ENCODE data around the gene CDH15. TPM values are rescaled to one million over a fixed set of nuclear protein-coding genes. Genes with fewer than 3 reads are reported as not detected.

The CDH15 gene
- total and polyA plus RNA-seq, 8 donors: 0.09 to 2.5 (median 1.4) TPM; not detected in 2

GRCh38 chr16:89133457-89134127, 38.0 kb upstream of the CDH15 start:
- no peak for ATAC-seq
- Histone ChIP-seq H3K4me3 (no peak overlapping the region), H3K4me1 (no peaks in the 10 kb centered on the region), H3K27me3 (no peaks in the 10 kb centered on the region), H3K9me3 (no peaks in the 10 kb centered on the region), H3K36me3 (peaks cover 0 to 14% (median 0%) of the 10 kb centered on the region in 3 donors), H3K27ac (no peak overlapping the region)
- DNase-seq: peak in 2 of 6 donors; percentile 39 to 46
- 93 to 95% methylated on average over 23 to 25 of the region's 25 CpGs for WGBS, 2 donors
- FAIRE-seq: no peak
- intact Hi-C loops (cut with DNase I): no loop called here
- no peak for TF ChIP-seq CTCF (IDR thresholded peaks at IDR 0.05)

GRCh38 chr16:89134269-89134668, 37.3 kb upstream of the CDH15 start:
- peak in 2 of 6 donors; percentile 48 to 49 for DNase-seq

GRCh38 chr16:89135166-89135565, 36.4 kb upstream of the CDH15 start:
- no peak for ATAC-seq
- WGBS, 2 donors: 93 to 95% methylated on average over 11 of the region's 11 CpGs
- Histone ChIP-seq H3K9me3 (no peaks in the 10 kb centered on the region), H3K27me3 (no peaks in the 10 kb centered on the region), H3K4me3 (no peak overlapping the region), H3K4me1 (no peaks in the 10 kb centered on the region), H3K27ac (no peak overlapping the region), H3K36me3 (peaks cover 0 to 14% (median 0%) of the 10 kb centered on the region in 3 donors)
- TF ChIP-seq CTCF (IDR thresholded peaks at IDR 0.05): no peak
- intact Hi-C loops (cut with DNase I): no loop called here
- no peak for FAIRE-seq
- peak in 2 of 6 donors; percentile 24 to 36 for DNase-seq

More at GRCh38 chr16:89134269-89134668, 37.3 kb upstream of the CDH15 start:
- Histone ChIP-seq H3K4me3 (no peak overlapping the region), H3K9me3 (no peaks in the 10 kb centered on the region), H3K27me3 (no peaks in the 10 kb centered on the region), H3K27ac (no peak overlapping the region), H3K4me1 (no peaks in the 10 kb centered on the region), H3K36me3 (peaks cover 0 to 14% (median 0%) of the 10 kb centered on the region in 3 donors)
- no peak for FAIRE-seq
- no peak for ATAC-seq
- TF ChIP-seq CTCF (IDR thresholded peaks at IDR 0.05): no peak
- WGBS, 2 donors: 95% methylated on average over 20 of the region's 20 CpGs
- intact Hi-C loops (cut with DNase I): no loop called here

GRCh38 chr16:89135971-89136765, 35.4 kb upstream of the CDH15 start:
- Histone ChIP-seq H3K27ac (no peak overlapping the region), H3K9me3 (no peaks in the 10 kb centered on the region), H3K36me3 (peaks cover 0 to 14% (median 0%) of the 10 kb centered on the region in 3 donors), H3K4me3 (no peak overlapping the region), H3K27me3 (no peaks in the 10 kb centered on the region), H3K4me1 (no peaks in the 10 kb centered on the region)
- peak in 2 of 6 donors; percentile 41 to 46 for DNase-seq
- WGBS, 2 donors: 90 to 93% methylated on average over 35 of the region's 35 CpGs
- peak in 1 of 4 donors; percentile 13 for ATAC-seq
- no peak for FAIRE-seq
- no peak for TF ChIP-seq CTCF (IDR thresholded peaks at IDR 0.05)
- intact Hi-C loops (cut with DNase I): no loop called here
